Measurements from ENCODE around the gene CENPA.

The CENPA gene

DNA sequence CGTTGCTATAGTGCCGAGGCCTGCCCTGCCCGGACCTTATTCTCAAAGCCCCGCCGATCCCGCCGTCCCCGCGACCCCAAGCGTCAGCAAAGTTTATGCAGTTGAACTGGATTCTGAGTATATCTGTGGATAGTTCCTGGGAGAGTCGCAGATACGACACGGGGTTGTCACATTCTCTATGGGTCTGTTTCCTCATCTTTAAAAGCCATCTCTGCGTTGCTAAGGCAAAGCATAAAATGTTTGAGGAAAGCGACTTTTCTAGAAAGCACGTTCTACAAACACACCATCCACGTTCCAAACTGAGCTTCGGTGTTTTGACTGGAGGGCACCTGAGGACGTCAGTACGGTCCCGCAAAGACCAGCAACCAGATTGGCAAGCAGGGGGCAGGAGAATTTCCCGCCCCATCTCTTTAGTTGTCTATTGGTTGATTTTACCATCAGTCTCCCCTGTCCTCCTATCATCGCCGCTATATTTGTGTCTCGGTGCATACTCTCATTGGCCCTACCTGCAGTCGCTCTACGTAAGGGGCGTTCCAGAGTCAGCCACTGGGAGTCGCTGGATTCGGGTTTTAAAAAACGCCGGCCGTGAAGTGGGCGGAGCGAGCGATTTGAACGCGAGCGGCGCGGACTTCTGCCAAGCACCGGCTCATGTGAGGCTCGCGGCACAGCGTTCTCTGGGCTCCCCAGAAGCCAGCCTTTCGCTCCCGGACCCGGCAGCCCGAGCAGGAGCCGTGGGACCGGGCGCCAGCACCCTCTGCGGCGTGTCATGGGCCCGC is at the start of gene CENPA:
CENPA (plus strand) TSS at position 626 of the 776 bp plus-strand sequence; CDS start at position 767, 141 bp downstream.
- in situ Hi-C loops (cut with HindIII; ENCODE audit: low sequenced_read_pairs): no loop called here
- TF ChIP-seq, protein P1, sequence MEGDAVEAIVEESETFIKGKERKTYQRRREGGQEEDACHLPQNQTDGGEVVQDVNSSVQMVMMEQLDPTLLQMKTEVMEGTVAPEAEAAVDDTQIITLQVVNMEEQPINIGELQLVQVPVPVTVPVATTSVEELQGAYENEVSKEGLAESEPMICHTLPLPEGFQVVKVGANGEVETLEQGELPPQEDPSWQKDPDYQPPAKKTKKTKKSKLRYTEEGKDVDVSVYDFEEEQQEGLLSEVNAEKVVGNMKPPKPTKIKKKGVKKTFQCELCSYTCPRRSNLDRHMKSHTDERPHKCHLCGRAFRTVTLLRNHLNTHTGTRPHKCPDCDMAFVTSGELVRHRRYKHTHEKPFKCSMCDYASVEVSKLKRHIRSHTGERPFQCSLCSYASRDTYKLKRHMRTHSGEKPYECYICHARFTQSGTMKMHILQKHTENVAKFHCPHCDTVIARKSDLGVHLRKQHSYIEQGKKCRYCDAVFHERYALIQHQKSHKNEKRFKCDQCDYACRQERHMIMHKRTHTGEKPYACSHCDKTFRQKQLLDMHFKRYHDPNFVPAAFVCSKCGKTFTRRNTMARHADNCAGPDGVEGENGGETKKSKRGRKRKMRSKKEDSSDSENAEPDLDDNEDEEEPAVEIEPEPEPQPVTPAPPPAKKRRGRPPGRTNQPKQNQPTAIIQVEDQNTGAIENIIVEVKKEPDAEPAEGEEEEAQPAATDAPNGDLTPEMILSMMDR (IDR thresholded peaks at IDR 0.05; ENCODE audit: low read depth, low read length): peak; percentile 1
- peak within 1 kb of the TSS; percentile 81 for H3K4me3 ChIP-seq (ENCODE audit: low read depth, low read length)
- DNase-seq (ENCODE audit: low read depth, low spot score): peak; percentile 100

DNA sequence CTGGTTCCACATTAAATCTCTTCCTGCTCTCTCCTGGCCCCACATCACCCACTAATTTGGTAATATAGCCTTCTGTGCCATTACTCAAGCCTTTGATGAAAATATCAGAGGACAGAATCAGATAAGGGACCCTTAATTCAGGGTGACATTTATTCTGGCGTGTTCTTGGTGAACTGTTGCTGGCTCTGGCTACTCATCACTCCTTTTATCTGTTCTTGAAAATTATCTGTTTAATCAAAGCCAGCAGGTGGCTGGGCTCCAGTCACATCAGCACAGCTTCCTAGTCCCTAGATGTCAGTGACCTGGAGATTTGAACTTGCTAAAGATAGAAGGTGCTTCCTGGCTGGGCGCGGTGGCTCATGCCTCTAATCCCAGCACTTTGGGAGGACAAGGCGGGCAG is 48.6 kb upstream of the CENPA start:
- no peak for DNase-seq (ENCODE audit: low read depth, low spot score)
- TF ChIP-seq, protein P1 (IDR thresholded peaks at IDR 0.05; ENCODE audit: low read depth, low read length): no peak
- in situ Hi-C loops (cut with HindIII; ENCODE audit: low sequenced_read_pairs): no loop called here
- H3K4me3 ChIP-seq (ENCODE audit: low read depth, low read length): no peak overlapping the region

DNA sequence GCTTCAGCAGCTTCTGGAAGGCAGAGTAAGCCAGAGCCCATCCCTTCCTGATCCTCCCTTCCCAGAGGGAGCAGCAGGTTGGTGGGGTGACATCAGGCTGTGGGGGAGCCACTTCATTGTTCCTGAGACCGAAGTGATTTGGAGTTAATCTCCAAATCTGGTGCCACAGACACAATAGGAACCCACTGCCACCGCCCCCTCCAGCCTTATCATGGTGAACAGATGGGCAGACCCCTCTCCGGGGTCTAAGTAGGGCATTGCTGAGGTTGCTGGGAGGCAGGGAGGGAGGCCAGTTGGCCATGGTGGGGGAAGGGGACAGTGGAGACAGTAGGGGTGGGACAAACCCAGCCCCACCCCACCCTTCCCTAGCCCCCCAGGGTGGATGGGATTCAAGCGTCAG is 47.4 kb upstream of the CENPA start:
- in situ Hi-C loops (cut with HindIII; ENCODE audit: low sequenced_read_pairs): no loop called here
- no peak for DNase-seq (ENCODE audit: low read depth, low spot score)
- TF ChIP-seq, protein P1 (IDR thresholded peaks at IDR 0.05; ENCODE audit: low read depth, low read length): no peak
- H3K4me3 ChIP-seq (ENCODE audit: low read depth, low read length): no peak overlapping the region

DNA sequence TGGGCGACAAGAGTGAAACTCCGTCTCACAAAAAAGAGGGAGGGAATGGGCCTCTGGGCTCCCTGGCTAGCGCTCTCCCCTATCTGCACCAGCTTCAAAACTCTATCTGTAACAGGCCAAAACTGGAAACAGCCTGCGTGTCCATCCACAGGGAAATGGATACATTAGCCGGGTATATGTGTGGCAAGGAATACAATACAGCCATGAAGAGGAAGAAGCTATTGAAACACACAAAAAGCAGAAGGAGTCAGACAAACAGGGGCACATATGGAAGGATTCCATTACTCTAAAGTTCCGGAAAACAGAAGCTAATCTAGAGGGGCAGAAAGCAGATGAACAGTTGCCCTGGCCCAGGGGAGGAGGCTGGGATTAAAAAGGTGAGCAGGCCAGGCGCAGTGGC is 46.3 kb upstream of the CENPA start:
- TF ChIP-seq, protein P1 (IDR thresholded peaks at IDR 0.05; ENCODE audit: low read depth, low read length): no peak
- H3K4me3 ChIP-seq (ENCODE audit: low read depth, low read length): no peak overlapping the region
- in situ Hi-C loops (cut with HindIII; ENCODE audit: low sequenced_read_pairs): no loop called here
- no peak for DNase-seq (ENCODE audit: low read depth, low spot score)

DNA sequence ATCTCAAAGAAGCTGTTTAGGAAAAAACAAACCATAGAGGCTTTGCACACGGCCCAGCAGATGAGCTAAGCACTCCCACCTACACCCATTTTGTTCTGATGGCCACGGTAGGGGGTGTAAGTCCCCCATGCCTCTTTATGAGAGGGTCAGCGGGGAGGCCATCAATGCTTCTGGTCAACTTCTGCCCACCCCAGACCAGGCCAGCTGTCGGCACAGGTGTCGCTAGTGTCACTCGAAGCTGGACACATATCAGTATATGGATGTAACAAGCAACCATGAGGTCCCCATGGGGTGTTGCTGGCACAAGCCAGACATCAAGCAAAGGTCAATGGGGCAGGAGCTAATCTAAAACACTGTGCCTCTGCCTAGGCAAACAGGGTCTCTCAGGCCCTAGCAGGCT is 45.5 kb upstream of the CENPA start:
- in situ Hi-C loops (cut with HindIII; ENCODE audit: low sequenced_read_pairs): no loop called here
- TF ChIP-seq, protein P1 (IDR thresholded peaks at IDR 0.05; ENCODE audit: low read depth, low read length): no peak
- no peak for DNase-seq (ENCODE audit: low read depth, low spot score)
- no peak overlapping the region for H3K4me3 ChIP-seq (ENCODE audit: low read depth, low read length)

DNA sequence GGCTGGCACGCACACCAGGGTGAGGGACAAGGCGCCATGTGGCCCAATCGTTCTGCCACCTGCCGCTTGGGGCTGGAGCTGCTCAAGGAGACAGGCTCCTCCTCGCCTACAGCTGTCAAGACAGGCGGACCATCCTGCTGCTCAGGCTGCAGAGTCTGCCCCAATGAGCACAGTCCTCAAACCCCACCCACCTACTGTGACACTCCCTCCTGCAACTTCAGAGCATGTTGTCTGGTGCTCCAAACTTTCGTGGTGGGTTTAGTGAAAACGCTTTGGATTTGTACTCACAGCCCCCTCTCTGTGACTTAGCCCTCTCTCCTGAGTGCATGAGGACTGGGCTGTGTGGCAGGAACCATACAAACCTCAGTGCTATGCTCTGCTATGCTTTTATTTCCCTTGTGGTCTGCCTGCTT is 45.0 kb upstream of the CENPA start:
- no peak for DNase-seq (ENCODE audit: low read depth, low spot score)

More for the DNA sequence above, 45.0 kb upstream of the CENPA start:
- in situ Hi-C loops (cut with HindIII; ENCODE audit: low sequenced_read_pairs): no loop called here
- no peak overlapping the region for H3K4me3 ChIP-seq (ENCODE audit: low read depth, low read length)
- TF ChIP-seq, protein P1 (IDR thresholded peaks at IDR 0.05; ENCODE audit: low read depth, low read length): no peak
